CD4-positive, alpha-beta T cell treated with Interleukin-1 beta for 1 hour (primary cell): ENCODE results near the gene ICOS.

Experiments used
- DNase-seq, 2 donors: peaks; one replicate each; pipeline ENCODE4 v3.0.0-alpha.2; 2020 to 2022

Gene ICOS

DNA sequence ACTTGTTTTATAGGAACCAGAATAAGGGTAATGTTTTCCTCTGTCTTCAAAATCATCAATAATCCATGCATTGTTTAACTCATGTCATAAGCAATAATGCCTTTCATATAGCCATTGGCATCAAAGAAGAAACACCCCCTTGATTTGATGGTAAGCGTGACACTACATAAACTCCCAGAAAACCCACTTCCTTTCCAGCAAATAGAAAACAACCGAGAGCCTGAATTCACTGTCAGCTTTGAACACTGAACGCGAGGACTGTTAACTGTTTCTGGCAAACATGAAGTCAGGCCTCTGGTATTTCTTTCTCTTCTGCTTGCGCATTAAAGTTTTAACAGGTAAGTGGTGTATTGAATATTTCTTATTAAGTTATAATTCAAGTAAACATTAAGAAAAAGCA, at the start of gene ICOS:
ICOS (plus strand) TSS at position 229 of the 400 bp plus-strand sequence; CDS start at position 281, 52 bp downstream.
- DNase-seq = peak; percentile 40 to 76

GRCh38 chr2:203887677-203888076, 48.9 kb upstream of the ICOS start:
- no peak for DNase-seq

- no peak for DNase-seq
Observed at GRCh38 chr2:203889542-203889941, 47.0 kb upstream of the ICOS start.

DNA sequence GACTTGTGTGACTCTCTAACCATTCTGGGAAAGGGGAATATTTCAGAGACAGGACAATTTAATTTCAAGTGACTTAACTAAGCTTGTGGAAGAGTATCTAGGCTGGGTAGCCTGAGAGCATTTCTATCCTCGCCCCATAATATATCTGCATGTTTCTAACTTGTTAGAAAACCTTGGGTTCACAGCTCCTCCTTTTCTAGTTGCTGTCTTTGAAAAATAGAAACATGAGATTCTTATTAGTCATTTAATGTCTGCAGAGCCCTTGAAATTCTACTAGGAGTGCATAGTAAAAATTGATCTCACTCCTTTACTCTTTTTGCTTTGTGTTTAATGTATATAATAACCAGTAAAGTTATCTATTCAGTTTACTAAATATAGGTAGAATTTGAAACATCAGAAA, 46.6 kb upstream of the ICOS start:
- no peak for DNase-seq

DNA sequence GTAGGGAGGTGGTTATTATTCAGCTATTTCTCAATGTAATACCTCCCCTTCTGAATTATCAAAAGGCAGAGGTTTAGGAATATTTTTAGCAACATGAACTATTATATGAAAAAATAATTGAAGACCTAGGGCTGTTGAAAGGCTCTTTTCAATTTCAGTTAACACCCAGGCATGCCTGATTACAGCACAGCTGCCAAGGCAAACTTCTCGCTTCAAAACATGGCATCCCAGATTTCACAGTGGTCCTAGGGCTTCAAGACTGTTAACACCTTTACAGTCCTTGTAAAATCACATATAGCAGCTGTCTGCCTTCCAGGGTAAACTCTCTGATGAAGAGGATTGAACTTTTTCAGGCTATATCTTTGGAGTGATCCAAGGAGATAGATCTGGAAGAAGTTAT, 45.8 kb upstream of the ICOS start:
- DNase-seq = no peak

DNA sequence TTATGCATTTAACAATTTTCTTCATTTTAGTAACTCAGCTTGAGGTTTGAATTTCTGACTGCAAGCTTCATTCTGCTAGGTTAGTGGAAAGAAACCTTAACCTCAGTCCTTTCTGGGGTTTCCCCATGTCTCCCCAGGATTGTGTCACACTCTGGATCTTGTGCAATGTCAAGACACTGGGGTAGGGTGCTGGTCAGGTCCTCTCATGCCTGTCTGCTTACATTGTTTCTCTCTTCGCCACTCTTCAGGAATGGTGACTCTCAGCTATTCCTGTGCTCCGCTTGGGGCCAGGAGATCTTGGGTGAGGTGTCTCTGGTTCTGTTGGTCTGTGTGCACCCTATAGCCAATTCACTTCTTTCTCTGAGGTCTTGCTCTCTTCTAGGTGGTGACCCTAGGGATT, 45.1 kb upstream of the ICOS start:
- DNase-seq = peak; percentile 22 to 63

DNA sequence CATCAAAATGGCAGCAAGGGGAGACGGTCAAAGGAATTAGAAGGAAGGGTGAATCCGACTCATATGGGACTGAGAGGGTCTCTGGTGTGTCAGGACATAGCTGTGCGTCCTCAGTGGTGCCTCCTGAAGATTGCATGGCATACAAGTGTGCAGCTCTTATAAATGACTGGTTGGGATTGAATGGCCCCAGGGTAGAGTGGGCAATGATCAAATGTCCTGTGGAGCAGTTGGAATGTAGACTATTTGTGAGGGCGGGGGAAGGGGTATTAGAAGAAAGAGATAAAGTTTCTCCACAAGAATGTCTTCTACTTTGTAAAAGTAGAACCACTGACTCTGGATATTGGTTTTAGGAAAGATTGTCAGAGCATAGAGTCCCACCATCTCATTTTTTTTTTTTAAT, 44.4 kb upstream of the ICOS start:
- no peak for DNase-seq

DNA sequence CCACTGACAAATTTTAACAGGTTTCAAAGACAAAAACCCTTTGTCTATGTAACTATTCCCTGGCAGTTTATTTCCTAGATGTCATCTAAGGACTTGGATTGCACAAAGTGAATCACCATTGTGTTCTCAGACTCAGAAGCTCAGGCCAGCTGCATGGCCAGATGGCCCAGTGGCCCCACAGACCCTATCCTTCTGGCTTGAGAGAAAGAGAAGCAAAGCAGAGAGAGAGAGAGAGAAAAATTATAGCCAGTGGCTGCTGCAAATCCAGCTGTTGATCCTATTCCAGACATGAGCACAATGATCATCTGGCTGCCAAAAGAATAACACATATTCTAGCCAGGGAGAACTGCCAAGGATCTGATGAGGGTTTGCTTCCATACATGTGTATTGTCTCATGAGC, 43.2 kb upstream of the ICOS start:
- no peak for DNase-seq

- DNase-seq = no peak
Observed at GRCh38 chr2:203893840-203894239, 42.7 kb upstream of the ICOS start.

DNA sequence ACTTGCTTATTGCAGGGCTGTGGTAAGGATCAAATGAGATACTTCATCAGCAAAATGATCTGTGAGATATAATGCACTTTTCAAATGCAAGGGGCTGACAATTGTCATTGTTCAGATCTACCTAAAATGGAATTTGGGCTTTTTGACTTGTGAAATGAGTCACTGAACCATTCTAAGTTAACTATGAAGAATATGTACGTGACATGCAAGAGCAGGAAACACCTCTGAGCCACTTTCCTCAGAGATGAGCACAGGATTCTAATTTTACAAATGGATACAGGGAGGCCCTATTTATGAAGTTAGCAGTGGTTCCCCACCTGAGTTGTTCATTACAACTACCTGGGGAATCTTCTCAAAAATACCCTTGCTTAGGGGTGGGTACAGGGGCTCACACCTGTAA, 42.3 kb upstream of the ICOS start:
- DNase-seq = no peak

- DNase-seq = no peak
Observed at GRCh38 chr2:203897544-203897943, 39.0 kb upstream of the ICOS start.

DNA sequence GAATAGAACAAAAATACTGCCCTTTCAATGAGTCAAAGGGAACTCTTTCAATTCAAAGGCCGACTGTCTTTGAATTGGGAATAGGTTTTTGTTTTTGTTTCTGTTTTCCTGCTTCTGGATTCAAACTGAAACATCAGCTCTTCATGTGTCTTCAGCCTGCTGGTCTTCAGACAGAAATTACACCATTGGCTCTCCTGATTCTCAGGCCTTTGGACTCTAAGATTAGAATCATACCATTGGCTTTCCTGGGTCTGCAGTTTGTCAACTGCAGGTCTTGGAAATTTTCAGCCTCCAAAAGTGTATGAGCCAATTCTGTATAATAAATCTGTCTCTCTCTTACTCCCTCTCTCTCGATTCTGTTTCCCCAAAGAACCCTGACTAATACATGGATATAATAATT, 37.9 kb upstream of the ICOS start:
- DNase-seq = no peak

DNA sequence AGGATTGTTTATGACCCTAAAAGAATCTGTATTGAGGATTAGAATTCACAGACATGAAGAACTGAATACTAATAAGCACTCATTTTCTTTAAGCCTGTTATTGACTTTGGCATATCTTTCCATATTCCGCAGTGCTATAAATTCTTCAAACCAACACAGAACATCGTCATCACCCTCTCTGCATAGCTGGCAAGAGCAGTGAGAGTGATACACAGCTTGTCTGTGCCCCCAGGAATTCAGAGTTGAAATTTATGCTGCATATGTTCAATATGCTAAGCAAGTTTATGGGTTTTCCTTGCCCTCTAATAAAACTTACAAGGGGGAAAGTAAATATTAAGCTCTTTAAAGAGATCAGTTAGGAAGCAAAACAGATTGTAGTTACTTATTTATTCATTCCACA, 36.3 kb upstream of the ICOS start:
- no peak for DNase-seq

- DNase-seq = no peak
Observed at GRCh38 chr2:203904022-203904421, 32.5 kb upstream of the ICOS start.

DNA sequence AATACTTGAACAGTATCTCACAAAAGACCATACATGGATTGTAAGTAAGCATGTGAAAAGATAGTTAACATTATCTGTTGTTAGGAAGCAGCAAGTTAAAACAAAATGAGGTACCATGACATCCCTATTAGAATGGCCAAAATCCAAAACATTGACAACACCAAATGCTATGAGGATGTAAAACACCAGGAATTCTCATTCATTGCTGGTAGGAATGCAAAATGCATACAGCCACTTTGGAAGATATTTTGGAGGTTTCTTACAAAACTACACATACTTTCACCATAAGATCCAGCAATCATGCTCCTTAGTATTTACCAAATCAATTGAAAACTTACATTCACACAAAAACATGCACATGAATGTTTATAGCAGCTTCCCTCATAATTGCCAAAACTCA, 30.9 kb upstream of the ICOS start:
- no peak for DNase-seq

DNA sequence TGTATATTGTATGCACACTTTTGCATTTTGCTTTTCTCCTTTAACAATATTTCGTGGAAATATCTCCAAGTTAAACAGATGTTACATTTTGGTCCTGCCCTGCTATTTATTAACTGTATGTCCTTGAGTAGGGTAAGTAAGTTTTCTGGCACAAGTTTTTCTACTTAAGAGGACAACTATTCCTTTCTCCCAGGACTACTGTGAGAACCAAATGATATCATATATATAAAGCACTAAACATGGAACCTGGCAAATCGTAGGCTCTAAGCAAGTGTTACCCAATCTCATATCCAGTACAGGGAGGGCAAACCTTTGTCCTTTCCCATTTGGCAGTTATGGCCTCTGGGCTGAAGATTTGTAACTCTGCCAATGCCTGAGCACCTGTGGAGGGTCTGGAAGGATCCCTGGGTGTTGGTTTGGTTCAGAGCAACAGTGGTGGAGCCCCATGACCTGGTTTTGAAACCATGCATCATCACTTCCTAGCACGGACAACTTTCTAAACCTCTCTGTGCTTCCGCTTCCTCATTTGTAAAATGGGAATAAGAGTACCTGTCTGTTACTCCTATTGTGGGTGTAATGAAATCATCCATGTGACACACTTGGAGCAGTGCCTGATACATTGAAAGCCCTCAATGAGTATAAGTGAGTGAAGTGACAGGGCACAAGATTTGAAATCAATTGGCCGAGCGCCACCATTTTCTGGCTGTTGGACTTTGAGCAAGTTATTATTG, 28.3 kb upstream of the ICOS start:
- DNase-seq = peak in 1 of 2 donors; percentile 40

DNA sequence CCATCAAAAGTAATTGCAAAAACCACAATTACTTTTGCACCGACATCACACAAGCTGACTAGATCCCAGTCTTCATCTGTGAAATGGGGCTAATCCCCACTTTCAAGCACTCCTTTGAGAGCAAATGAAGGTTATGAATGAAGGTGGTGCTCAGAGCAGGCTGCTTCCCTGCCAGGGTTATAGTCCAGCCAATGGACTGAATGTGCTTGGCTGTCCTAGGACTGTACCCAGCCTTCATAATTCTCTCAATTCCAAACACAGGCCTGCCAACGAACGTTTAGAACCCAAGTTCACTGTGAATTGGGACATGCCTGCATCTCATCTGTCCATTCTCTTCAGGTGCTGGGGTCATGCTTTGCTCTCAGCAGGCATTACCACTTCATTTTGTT, 27.8 kb upstream of the ICOS start:
- DNase-seq = no peak

- peak in 1 of 2 donors; percentile 46 for DNase-seq
Observed at GRCh38 chr2:203909261-203909967, 27.1 kb upstream of the ICOS start.

- DNase-seq = no peak
Observed at GRCh38 chr2:203909974-203910373, 26.6 kb upstream of the ICOS start.

DNA sequence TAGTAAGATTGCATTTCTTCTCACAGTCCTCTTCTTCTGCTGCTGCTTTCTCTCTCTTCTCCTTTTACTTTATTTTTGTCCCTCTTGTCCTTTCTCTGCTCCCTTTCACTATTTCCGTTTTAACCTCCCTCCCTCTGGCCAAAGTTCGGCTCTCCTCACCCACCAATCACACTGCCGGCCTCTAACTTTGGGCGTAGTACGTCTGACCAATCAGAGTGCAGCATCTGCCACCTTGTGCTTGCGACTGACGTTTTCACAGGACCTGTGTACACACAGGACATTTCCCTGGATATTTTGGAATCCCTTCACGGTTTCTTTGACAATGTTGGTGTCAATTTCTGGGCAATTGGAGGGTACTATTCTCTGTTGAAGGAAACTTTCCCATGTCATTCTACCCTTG, 22.6 kb upstream of the ICOS start:
- peak in 1 of 2 donors; percentile 23 for DNase-seq

- peak; percentile 13 for DNase-seq
Observed at GRCh38 chr2:203914546-203915182, 21.9 kb upstream of the ICOS start.

DNA sequence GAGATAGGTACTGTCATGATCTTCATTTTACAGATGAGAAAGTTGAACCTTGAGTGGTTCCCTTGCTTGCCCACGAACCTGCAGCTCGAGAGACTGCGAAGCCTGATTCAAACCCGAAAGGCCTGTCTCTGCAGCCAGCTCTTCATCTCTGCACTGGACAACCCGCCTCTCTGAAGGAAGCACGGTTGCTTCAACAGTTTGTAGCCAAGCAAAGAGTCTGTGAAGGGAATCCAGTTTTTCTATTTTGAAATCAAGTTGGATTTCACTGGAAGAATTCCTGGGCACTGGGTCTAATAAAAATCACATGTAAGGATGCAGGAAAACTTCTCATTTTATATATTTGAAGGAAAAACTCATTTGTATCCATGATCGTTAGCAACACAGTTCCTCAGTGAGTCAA, 21.3 kb upstream of the ICOS start:
- DNase-seq = no peak

- DNase-seq = no peak
Observed at GRCh38 chr2:203916756-203917155, 19.8 kb upstream of the ICOS start.

DNA sequence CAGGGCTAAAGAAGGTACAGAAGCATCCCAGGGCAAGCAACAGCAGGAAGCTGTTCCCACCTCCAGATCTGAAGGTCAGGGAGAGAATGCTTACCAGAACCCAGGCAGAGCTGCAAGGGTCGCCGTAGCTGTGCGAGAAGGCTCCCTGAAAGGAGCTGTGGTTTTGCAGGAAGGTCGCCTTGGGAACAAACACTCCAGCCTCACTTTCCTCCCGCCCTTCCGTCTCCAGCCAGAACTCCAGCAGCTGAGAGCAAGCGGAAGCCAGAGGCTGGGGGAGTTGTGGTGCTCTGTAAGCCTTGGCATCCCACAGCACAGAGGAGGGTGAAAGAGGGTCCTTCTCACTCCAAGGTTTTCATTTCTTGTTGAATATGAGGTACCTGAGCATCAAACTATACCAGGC, 18.3 kb upstream of the ICOS start:
- no peak for DNase-seq
